Measurements from ENCODE around the gene ETS1. TPM values are rescaled to one million over a fixed set of nuclear protein-coding genes. Genes with fewer than 3 reads are reported as not detected.

ETS1 gene
- total RNA-seq, 2 experiments from 2014 or later: 203 to 466 TPM

DNA sequence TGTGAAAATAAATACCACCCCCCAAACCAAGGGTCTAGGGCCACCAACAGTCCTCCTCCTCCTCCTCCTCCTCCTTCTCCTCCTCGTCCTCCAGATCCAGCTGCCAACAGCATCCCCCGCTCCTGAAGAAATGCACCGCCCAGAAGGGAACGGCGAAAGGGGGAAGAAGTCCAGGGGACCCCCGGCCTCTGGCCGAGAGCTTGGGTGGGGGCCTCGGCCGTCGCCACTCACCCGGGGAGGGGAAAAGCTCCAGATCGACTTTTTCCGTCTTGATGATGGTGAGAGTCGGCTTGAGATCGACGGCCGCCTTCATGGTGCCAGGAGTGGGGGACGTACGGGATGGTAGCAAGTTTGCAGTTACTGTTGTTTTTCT, 65.7 kb downstream of the ETS1 start:
- no peaks in the 10 kb centered on the region for H3K9me2 ChIP-seq (ENCODE audit: insufficient read depth, low read length)
- intact Hi-C loops (cut with micrococcal nuclease; ENCODE audit: unreplicated experiment): loop anchor here (1.0 to 5.0 kb wide), 5 partner anchors 31 to 1636 kb away; partner anchors contain the start of gene ST14
- peaks cover 54% of the 10 kb centered on the region for H3K36me3 ChIP-seq (ENCODE audit: insufficient read depth, low read length)
- CTCF ChIA-PET (ENCODE audit: unreplicated experiment): no interaction called here
- peaks cover 32% of the 10 kb centered on the region for H4K20me1 ChIP-seq (ENCODE audit: insufficient read depth, low read length)
- no TSS peak for BruUV-seq (replicated peaks)
- H3K9me3 ChIP-seq (ENCODE audit: low read length): no peaks in the 10 kb centered on the region
- H2AFZ ChIP-seq (ENCODE audit: low read length): no peak overlapping the region
- peaks cover 44% of the 10 kb centered on the region for H3K4me1 ChIP-seq (ENCODE audit: insufficient read depth, low read length, poor library complexity, severe bottlenecking)
- POLR2A ChIA-PET: interaction anchor here (0.7 to 7.5 kb wide), 11 partner anchors 14 to 147 kb away, joined by 3 to 184 read pairs (median 11); no protein-coding TSS in a partner anchor
- H3K79me2 ChIP-seq (ENCODE audit: insufficient read depth, low read depth, low read length): peaks cover 68% of the 10 kb centered on the region
- no peak for DNase-seq (ENCODE audit: low spot score)
- H3K4me2 ChIP-seq (ENCODE audit: low read length): peak overlapping the region; percentile 95
- TF ChIP-seq, protein P1, sequence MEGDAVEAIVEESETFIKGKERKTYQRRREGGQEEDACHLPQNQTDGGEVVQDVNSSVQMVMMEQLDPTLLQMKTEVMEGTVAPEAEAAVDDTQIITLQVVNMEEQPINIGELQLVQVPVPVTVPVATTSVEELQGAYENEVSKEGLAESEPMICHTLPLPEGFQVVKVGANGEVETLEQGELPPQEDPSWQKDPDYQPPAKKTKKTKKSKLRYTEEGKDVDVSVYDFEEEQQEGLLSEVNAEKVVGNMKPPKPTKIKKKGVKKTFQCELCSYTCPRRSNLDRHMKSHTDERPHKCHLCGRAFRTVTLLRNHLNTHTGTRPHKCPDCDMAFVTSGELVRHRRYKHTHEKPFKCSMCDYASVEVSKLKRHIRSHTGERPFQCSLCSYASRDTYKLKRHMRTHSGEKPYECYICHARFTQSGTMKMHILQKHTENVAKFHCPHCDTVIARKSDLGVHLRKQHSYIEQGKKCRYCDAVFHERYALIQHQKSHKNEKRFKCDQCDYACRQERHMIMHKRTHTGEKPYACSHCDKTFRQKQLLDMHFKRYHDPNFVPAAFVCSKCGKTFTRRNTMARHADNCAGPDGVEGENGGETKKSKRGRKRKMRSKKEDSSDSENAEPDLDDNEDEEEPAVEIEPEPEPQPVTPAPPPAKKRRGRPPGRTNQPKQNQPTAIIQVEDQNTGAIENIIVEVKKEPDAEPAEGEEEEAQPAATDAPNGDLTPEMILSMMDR (conservative IDR thresholded peaks at IDR 0.05; ENCODE audit: low read length): no peak
- no peak for TF ChIP-seq EZH2phosphoT487 (IDR thresholded peaks at IDR 0.05; ENCODE audit: borderline replicate concordance, low read depth, low read length)
- peak overlapping the region; percentile 79 for H3K27ac ChIP-seq (ENCODE audit: low read depth, low read length, poor library complexity, severe bottlenecking)
- H3K4me3 ChIP-seq (ENCODE audit: low read depth, low read length, poor library complexity, severe bottlenecking): peak overlapping the region; percentile 98

DNA sequence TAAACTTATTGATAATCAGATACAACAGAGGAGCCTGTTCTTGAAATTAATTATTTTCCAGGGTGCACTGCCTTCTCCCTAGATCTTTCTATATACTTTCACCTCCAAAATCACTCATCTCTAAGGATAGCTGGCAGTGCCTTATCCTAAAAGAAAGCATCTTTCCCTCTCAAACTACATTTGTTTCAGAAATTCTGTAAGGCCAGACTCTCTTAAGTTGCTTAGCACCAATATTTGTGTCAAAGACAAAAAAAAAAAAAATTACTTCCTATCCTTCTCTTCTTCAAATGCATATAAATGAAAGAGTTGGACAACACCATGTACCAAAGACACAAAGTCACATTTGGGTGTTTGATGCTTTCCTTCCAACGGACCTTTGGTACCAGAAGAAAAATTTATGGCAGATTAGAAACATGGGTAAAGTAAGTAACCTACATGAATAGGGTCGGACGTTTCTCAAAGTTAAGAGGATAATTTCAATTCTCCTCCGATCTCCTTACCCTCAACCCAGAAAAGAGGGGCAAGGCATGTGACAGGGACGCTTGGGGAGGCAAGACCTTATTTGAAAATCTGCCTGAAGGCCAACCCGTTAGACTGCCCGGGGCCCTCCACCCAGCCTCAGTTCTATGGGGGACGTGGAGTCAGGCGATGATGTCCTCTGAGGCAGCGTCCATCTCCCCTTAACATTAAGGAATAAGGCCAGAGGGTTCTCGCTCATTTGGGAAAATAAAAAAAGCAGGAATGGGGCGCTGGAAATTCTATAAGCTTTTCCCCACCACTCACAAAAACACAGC, 66.3 kb downstream of the ETS1 start:
- peak; percentile 45 for DNase-seq (ENCODE audit: low spot score)
- peak overlapping the region; percentile 95 for H3K4me2 ChIP-seq (ENCODE audit: low read length)
- ChIA-PET POLR2A (interaction anchor here (0.6 to 7.5 kb wide), 24 partner anchors 8 to 312 kb away, joined by 3 to 184 read pairs (median 6); no protein-coding TSS in a partner anchor), CTCF (ENCODE audit: unreplicated experiment) (interaction anchor here (3.4 kb wide), 1 partner anchor 48 kb away, joined by 23 read pairs; no protein-coding TSS in a partner anchor)
- no TSS peak for BruUV-seq (replicated peaks)
- peak overlapping the region; percentile 79 for H3K27ac ChIP-seq (ENCODE audit: low read depth, low read length, poor library complexity, severe bottlenecking)
- no peaks in the 10 kb centered on the region for H3K9me3 ChIP-seq (ENCODE audit: low read length)
- TF ChIP-seq, protein P1 (conservative IDR thresholded peaks at IDR 0.05; ENCODE audit: low read length): 0 out of 2 replicates have a peak, but pooled peaks have one; percentile 67
- no peak for TF ChIP-seq EZH2phosphoT487 (IDR thresholded peaks at IDR 0.05; ENCODE audit: borderline replicate concordance, low read depth, low read length)
- H3K4me1 ChIP-seq (ENCODE audit: insufficient read depth, low read length, poor library complexity, severe bottlenecking): peaks cover 46% of the 10 kb centered on the region
- intact Hi-C loops (cut with micrococcal nuclease; ENCODE audit: unreplicated experiment): loop anchor here (1.0 to 5.0 kb wide), 3 partner anchors 90 to 1636 kb away; partner anchors contain the start of gene ST14
- H4K20me1 ChIP-seq (ENCODE audit: insufficient read depth, low read length): peaks cover 37% of the 10 kb centered on the region
- H3K36me3 ChIP-seq (ENCODE audit: insufficient read depth, low read length): peaks cover 60% of the 10 kb centered on the region
- H2AFZ ChIP-seq (ENCODE audit: low read length): no peak overlapping the region
- no peaks in the 10 kb centered on the region for H3K9me2 ChIP-seq (ENCODE audit: insufficient read depth, low read length)
- peak overlapping the region; percentile 98 for H3K4me3 ChIP-seq (ENCODE audit: low read depth, low read length, poor library complexity, severe bottlenecking)
- peaks cover 74% of the 10 kb centered on the region for H3K79me2 ChIP-seq (ENCODE audit: insufficient read depth, low read depth, low read length)
